Limb (tissue), 2 donors: Measurements from ENCODE around the gene GJC3.
"Not testable (repeated sequence)": the region's sequence is repeated elsewhere in the genome, so short reads cannot be mapped to it uniquely, and the experiment has no call there.

ENCODE experiments used
- DNase-seq, 2 donors: peaks; one replicate each; pipeline ENCODE4 v3.0.0-alpha.2; 2016; ENCODE audit errors: extremely low spot score in 2 of 2

Gene GJC3

GRCh38 chr7:99928994-99929729 lies at the start of gene GJC3:
GJC3 (minus strand) TSS chr7:99929620; CDS start chr7:99929620, 0 bp downstream.
- peak; percentile 38 to 56 for DNase-seq

GRCh38 chr7:99976626-99977025 lies 47.2 kb upstream of the GJC3 start:
- no peak for DNase-seq

- DNase-seq: no peak
These were observed 46.5 kb upstream of the GJC3 start, which contains the start of gene AZGP1 for GRCh38 chr7:99975782-99976521. AZGP1 (minus strand) TSS chr7:99976031; CDS start chr7:99976020, 11 bp downstream.

GRCh38 chr7:99974681-99975080 lies 45.3 kb upstream of the GJC3 start:
- no peak for DNase-seq

- not testable (repeated sequence) for DNase-seq
These were observed 44.4 kb upstream of the GJC3 start for GRCh38 chr7:99973817-99974216.

- DNase-seq: no peak
These were observed 41.8 kb upstream of the GJC3 start for GRCh38 chr7:99971242-99971641.

- DNase-seq: not testable (repeated sequence)
These were observed 40.4 kb upstream of the GJC3 start for GRCh38 chr7:99969813-99970212.

GRCh38 chr7:99969298-99969697 lies 39.9 kb upstream of the GJC3 start:
- DNase-seq: no peak

GRCh38 chr7:99958564-99959227 lies 29.3 kb upstream of the GJC3 start:
- DNase-seq: no peak

- DNase-seq: no peak
These were observed 25.8 kb upstream of the GJC3 start for GRCh38 chr7:99955247-99955646.

- not testable (repeated sequence) for DNase-seq
These were observed 25.2 kb upstream of the GJC3 start for GRCh38 chr7:99954643-99955042.

- no peak for DNase-seq
These were observed 24.2 kb upstream of the GJC3 start for GRCh38 chr7:99953649-99954048.

GRCh38 chr7:99952649-99953048 lies 23.2 kb upstream of the GJC3 start:
- not testable (repeated sequence) for DNase-seq

GRCh38 chr7:99950819-99951218 lies 21.4 kb upstream of the GJC3 start:
- DNase-seq: not testable (repeated sequence)

- DNase-seq: no peak
These were observed 20.3 kb upstream of the GJC3 start for GRCh38 chr7:99949645-99950228.

- no peak for DNase-seq
These were observed 18.2 kb upstream of the GJC3 start for GRCh38 chr7:99947608-99948007.

- DNase-seq: no peak
These were observed 15.2 kb upstream of the GJC3 start for GRCh38 chr7:99944497-99945070.

GRCh38 chr7:99943641-99944496 lies 14.4 kb upstream of the GJC3 start:
- DNase-seq: no peak

GRCh38 chr7:99938296-99938695 lies 8.9 kb upstream of the GJC3 start:
- DNase-seq: no peak

- not testable (repeated sequence) for DNase-seq
These were observed 5.6 kb upstream of the GJC3 start for GRCh38 chr7:99935009-99935408.
